K562 (cell line): Measurements from ENCODE around the gene CHD6. TPM values are rescaled to one million over a fixed set of nuclear protein-coding genes. Genes with fewer than 3 reads are reported as not detected.

ENCODE experiments used
- ATAC-seq: fragments of 200-7000 bp; cut with Tn5 transposase; 3 replicates; pipeline ENCODE4 v1.9.1; 2020; ENCODE audit warnings: moderate library complexity
- BruUV-seq: library from RNA; stranded (reverse); fragments of 400-500 nt; replicated peaks from 2 replicates; lab custom pipeline; 2021; lab: Mats Ljungman, UMichigan
- CTCF ChIA-PET: fragments of 300-600 bp; formaldehyde crosslinking; extraction: SDS; loops from one replicate; lab custom pipeline; 2021; ENCODE audit warnings: low intra/inter-chr PET ratio; lab: Yijun Ruan, JAX
- POLR2A ChIA-PET: fragments of 300-600, 350-650 bp; sonication (Branson Sonifier 250); formaldehyde crosslinking; extraction: SDS; loops from one replicate; lab custom pipeline; 2021; ENCODE audit warnings: antibody characterized with exemption, inconsistent platforms; lab: Yijun Ruan, JAX
- DNase-seq, 4 experiments: peaks; one replicate each; pipeline versions ENCODE4 v3.0.0 to v3.0.0-alpha.2; 2011 to 2018; ENCODE audit warnings: low spot score in 3 of 4, mixed read lengths in 3 of 4; ENCODE audit errors: extremely low read depth in 1 of 4
- FAIRE-seq: peaks from 2 replicates; lab custom pipeline; 2011; peaks lifted over from hg19 to GRCh38; lab: Jason Lieb, UNC
- H2AFZ ChIP-seq: 2 replicates; pipeline ENCODE4 v1.6.0; 2011; ENCODE audit warnings: low read depth, low read length, control low read depth, inconsistent platforms
- H3K27ac ChIP-seq: fragments of 200-600 bp; 3 replicates; pipeline ENCODE4 v1.8.0; 2011; ENCODE audit warnings: low read depth, mild to moderate bottlenecking, control low read depth, inconsistent platforms, low read length, moderate library complexity, mixed read lengths; ENCODE audit errors: extremely low read depth
- H3K27me3 ChIP-seq, 2 experiments: fragments of 300-600 bp in 1 of 2; 2 replicates in 1 of 2; 3 replicates in 1 of 2; pipeline versions ENCODE4 v1.6.0 to v1.8.0; 2011; ENCODE audit warnings: inconsistent platforms in 2 of 2, low read length in 2 of 2, mild to moderate bottlenecking in 1 of 2, mixed read lengths in 1 of 2, moderate library complexity in 1 of 2; ENCODE audit not compliant: control insufficient read depth in 2 of 2, insufficient read depth in 2 of 2
- H3K36me3 ChIP-seq: fragments of 300-600 bp; 3 replicates; pipeline ENCODE4 v1.8.0; 2011; ENCODE audit warnings: mild to moderate bottlenecking, low read length, inconsistent platforms; ENCODE audit not compliant: control insufficient read depth, insufficient read depth
- H3K4me1 ChIP-seq, 2 experiments: fragments of 200-600 bp in 1 of 2; replicated peaks in 1 of 2; 2 replicates in 1 of 2; 3 replicates in 1 of 2; pipeline versions ENCODE4 v1.5.1 to v1.8.0; 2011; ENCODE audit warnings: inconsistent platforms in 2 of 2, low read length in 2 of 2, mild to moderate bottlenecking in 1 of 2, mixed read lengths in 1 of 2, moderate library complexity in 1 of 2; ENCODE audit not compliant: control insufficient read depth in 2 of 2, insufficient read depth in 2 of 2
- H3K4me2 ChIP-seq: 2 replicates; pipeline ENCODE4 v1.6.1; 2011; ENCODE audit warnings: low read length, control low read depth, inconsistent platforms, mixed read lengths; ENCODE audit not compliant: insufficient read depth
- H3K4me3 ChIP-seq: fragments of 200-600 bp; sonication (generic), shearing (Covaris generic); 2 replicates; pipeline ENCODE4 v1.5.1; 2016; ENCODE audit warnings: control low read depth, inconsistent platforms
- H3K79me2 ChIP-seq: fragments of 200-600 bp; 3 replicates; pipeline ENCODE4 v1.8.0; 2011; ENCODE audit warnings: low read length, inconsistent platforms; ENCODE audit not compliant: control insufficient read depth, insufficient read depth
- H3K9ac ChIP-seq, 2 experiments: 2 replicates each; pipeline versions ENCODE4 v1.6.0 to v1.6.1; 2011; ENCODE audit warnings: low read depth in 2 of 2, low read length in 2 of 2, control low read depth in 1 of 2, inconsistent platforms in 1 of 2, mild to moderate bottlenecking in 1 of 2, mixed read lengths in 1 of 2; ENCODE audit not compliant: insufficient read depth in 1 of 2
- H3K9me1 ChIP-seq: one replicate; pipeline ENCODE4 v1.6.0; 2011; ENCODE audit warnings: inconsistent platforms, mild to moderate bottlenecking, low read length, moderate library complexity; ENCODE audit not compliant: control insufficient read depth, insufficient read depth
- H3K9me3 ChIP-seq: replicated peaks from 2 replicates; pipeline ENCODE4 v1.5.1; 2011; ENCODE audit warnings: low read depth, low read length, inconsistent platforms; ENCODE audit not compliant: control insufficient read depth, insufficient read depth
- H4K20me1 ChIP-seq: replicated peaks from 2 replicates; pipeline ENCODE4 v1.6.1; 2011; ENCODE audit warnings: low read length, inconsistent platforms, mixed read lengths; ENCODE audit not compliant: control insufficient read depth, insufficient read depth
- ADNP ChIP-seq: fragments of 200-800 bp; sonication (Bioruptor generic); IDR thresholded peaks from 2 replicates; pipeline ENCODE4 v1.6.1; 2016; ENCODE audit warnings: missing genetic modification characterization, missing compliant biosample characterization
- AFF1 ChIP-seq, 2 experiments: fragments of 450-650 bp; IDR thresholded peaks; 2 replicates each; pipeline ENCODE4 v1.6.1; 2018; ENCODE audit warnings: mild to moderate bottlenecking in 2 of 2, low read depth in 1 of 2; ENCODE audit not compliant: partially characterized antibody in 2 of 2
- BCOR ChIP-seq: fragments of 450-650 bp; IDR thresholded peaks from 2 replicates; pipeline ENCODE4 v1.6.1; 2016
- CEBPB ChIP-seq: fragments of 450-650 bp; IDR thresholded peaks from 2 replicates; pipeline ENCODE4 v1.6.1; 2016; ENCODE audit warnings: missing genetic modification characterization, missing compliant biosample characterization
- DNMT1 ChIP-seq: fragments of 450-650 bp; IDR thresholded peaks from 2 replicates; pipeline ENCODE4 v1.6.1; 2016; ENCODE audit warnings: antibody characterized with exemption, mild to moderate bottlenecking
- ELK1 ChIP-seq: sonication (generic); formaldehyde crosslinking; IDR thresholded peaks from 2 replicates; pipeline ENCODE4 v1.8.1; 2022; ENCODE audit warnings: missing genetic modification reagents
- HDAC6 ChIP-seq: IDR thresholded peaks from 2 replicates; pipeline ENCODE4 v1.6.1; 2012; ENCODE audit warnings: low read depth, mild to moderate bottlenecking, control low read depth, inconsistent platforms, low read length, moderate library complexity
- RAD21 ChIP-seq, 2 experiments: fragments of 250-450 bp in 1 of 2; fragments of 450-650 bp in 1 of 2; sonication (Bioruptor Pico) in 1 of 2; formaldehyde crosslinking in 1 of 2; IDR thresholded peaks in 1 of 2; conservative IDR thresholded peaks in 1 of 2; 2 replicates each; pipeline versions ENCODE4 v1.4.0 to v1.8.0; 2020 to 2022; ENCODE audit warnings: mild to moderate bottlenecking in 2 of 2, moderate library complexity in 1 of 2
- SPI1 ChIP-seq: IDR thresholded peaks from 2 replicates; pipeline ENCODE4 v1.6.1; 2011; ENCODE audit warnings: low read depth, low read length, control low read depth, borderline replicate concordance
- STAT5B ChIP-seq: fragments of 250-450 bp; sonication (Bioruptor Pico); IDR thresholded peaks from 2 replicates; pipeline ENCODE4 v1.8.0; 2021; ENCODE audit warnings: mild to moderate bottlenecking, inconsistent platforms
- ZNF280A ChIP-seq: fragments of 450-650 bp; IDR thresholded peaks from 2 replicates; pipeline ENCODE4 v1.6.1; 2018; ENCODE audit warnings: mild to moderate bottlenecking, low read depth; ENCODE audit not compliant: partially characterized antibody
- ZNF384 ChIP-seq: IDR thresholded peaks from 2 replicates; pipeline ENCODE4 v1.6.1; 2012; ENCODE audit warnings: low read depth, low read length, improper control_type of control experiment
- WGBS: fragments of 100-300 bp; shearing (Covaris generic); methylation state at CpG from one replicate; pipeline ENCODE4 v1.1.6; 2016; ENCODE audit warnings: low coverage, mixed read lengths; ENCODE audit not compliant: insufficient coverage; ENCODE audit errors: missing lambda C conversion rate; 5-methylcytosine and 5-hydroxymethylcytosine counted together
- in situ Hi-C: fragments of 300-500 bp; cut with MboI; formaldehyde crosslinking; loops from 4 replicates; pipeline ENCODE4 v1.15.0; 2018; ENCODE audit warnings: inconsistent platforms, mixed read lengths
- intact Hi-C: fragments of 100-400 bp; cut with micrococcal nuclease; formaldehyde crosslinking; loops from 2 replicates; pipeline ENCODE4 v1.14.2; 2022
- polyA plus RNA-seq, 8 experiments: library from polyadenylated mRNA; depleted of rRNA in 4 of 8; stranded (reverse) in 5 of 8; unstranded in 3 of 8; fragments of >200 nt; fragmentation: Nextera tagmentation in 2 of 8; fragmentation: Illumina TruSeq in 1 of 8; extraction: Ambion mirVana in 2 of 8; extraction: Trizol in 1 of 8; gene quantifications; 2 replicates each; pipeline versions ENCODE4 v1.2.1 to v1.2.3, GENCODE V29; 2011 to 2014; ENCODE audit warnings: inconsistent platforms in 1 of 8, missing spikeins in 1 of 8
- total RNA-seq, 7 experiments: library from RNA; depleted of rRNA in 6 of 7; stranded (reverse); fragments of >200 nt in 6 of 7; fragmentation: Illumina TruSeq in 2 of 7; extraction: Trizol in 2 of 7; gene quantifications; 2 replicates each; pipeline versions ENCODE4 v1.2.1 to v1.2.3, GENCODE V29; 2011 to 2021; ENCODE audit warnings: low replicate concordance in 1 of 7
- TF ChIP-seq, protein P1 (sequence below): fragments of 200-800 bp; sonication (Bioruptor generic); IDR thresholded peaks from 2 replicates; pipeline ENCODE4 v1.6.1; 2017; ENCODE audit warnings: missing genetic modification characterization, missing compliant biosample characterization

CHD6 gene
- total and polyA plus RNA-seq, 9 of the 15 experiments (the other 6 are each of a cell fraction or from before 2014, with no cell fraction given), result 3.9 to 24.2 (median 12.8) TPM

DNA sequence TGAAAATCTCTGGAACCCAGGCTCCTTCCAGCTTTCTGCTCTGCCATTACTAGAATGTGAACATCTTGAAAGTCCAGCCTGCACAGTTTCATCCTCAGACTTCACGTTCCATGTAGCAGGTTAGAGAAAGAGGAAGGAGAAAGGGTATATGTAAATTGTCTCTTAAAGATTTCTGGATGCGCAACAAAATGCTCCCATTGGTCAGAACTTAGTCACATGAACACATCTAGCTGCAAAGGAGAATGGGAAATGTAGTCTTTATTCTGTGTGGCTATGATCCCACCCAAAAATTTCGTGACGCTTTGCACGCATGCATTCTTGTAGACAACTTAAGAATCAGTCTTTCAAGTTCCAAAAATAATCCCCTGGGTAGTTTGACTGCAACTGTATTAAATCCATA is 46.4 kb upstream of the CHD6 start (continued):
- TF ChIP-seq AFF1 (IDR thresholded peaks at IDR 0.05; ENCODE audit: low read depth in 1 of 2, partially characterized antibody in 2 of 2) (peak in 1 of 2 experiments; percentile 79), DNMT1 (no peak)

DNA sequence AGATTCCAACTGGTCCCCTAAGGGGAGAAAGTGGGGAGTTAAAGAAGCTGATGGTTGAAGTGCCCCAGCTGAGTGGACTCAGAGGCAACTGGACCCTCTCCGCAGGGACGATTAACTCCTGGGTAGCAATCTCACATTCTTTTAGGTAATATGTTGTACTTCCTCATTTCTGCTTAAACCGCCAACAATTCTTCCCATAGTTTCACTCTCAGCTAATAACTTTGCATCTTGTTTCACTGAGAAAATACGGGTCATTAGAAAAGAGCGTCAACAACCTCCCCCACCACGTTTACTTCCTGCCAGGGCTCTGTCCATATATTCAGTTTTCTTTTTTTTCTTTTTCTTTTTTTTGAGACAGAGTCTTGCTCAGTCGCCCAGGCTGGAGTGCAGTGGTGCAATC is 39.5 kb upstream of the CHD6 start:
- ChIA-PET POLR2A (interaction anchor here (0.6 to 0.9 kb wide), 3 partner anchors 10 to 320 kb away, joined by 3 read pairs; no protein-coding TSS in a partner anchor), CTCF (no interaction called here)
- H2AFZ ChIP-seq, result no peak overlapping the region; the same call in 1 of the 2 replicates
- WGBS, result 21% methylated on average over 7 of the region's 7 CpGs
- DNase-seq (no peak), ATAC-seq (peak; percentile 42; the same call in 1 of the 3 replicates), FAIRE-seq (no peak)
- no peak overlapping the region for H3K4me3 ChIP-seq
- no peak overlapping the region; the same call in 1 of the 2 replicates for H3K4me2 ChIP-seq
- no peaks in the 10 kb centered on the region for H4K20me1 ChIP-seq
- no TSS peak for BruUV-seq
- H3K79me2 ChIP-seq, result no peaks in the 10 kb centered on the region
- H3K4me1 ChIP-seq, result peaks cover 0 to 4% of the 10 kb centered on the region in 2 experiments; a peak in 2 of 5 replicates
- peaks cover 2 to 8% of the 10 kb centered on the region in 2 experiments; a peak in 3 of 5 replicates for H3K27me3 ChIP-seq
- H3K9ac ChIP-seq, result no peak overlapping the region
- intact Hi-C loops, result no loop called here
- H3K27ac ChIP-seq, result no peak overlapping the region
- in situ Hi-C loops, result no loop called here
- H3K9me1 ChIP-seq, result no peaks in the 10 kb centered on the region
- H3K36me3 ChIP-seq, result no peaks in the 10 kb centered on the region
- H3K9me3 ChIP-seq, result no peaks in the 10 kb centered on the region
- TF ChIP-seq ADNP, result no peak
- TF ChIP-seq ZNF280A, result no peak
- no peak for TF ChIP-seq HDAC6
- TF ChIP-seq STAT5B (CRISPR knock-in tag), result no peak
- TF ChIP-seq ELK1 (CRISPR knock-in tag), result no peak
- TF ChIP-seq BCOR, result no peak
- TF ChIP-seq SPI1, result peak; percentile 53; the same call in 1 of the 2 replicates
- TF ChIP-seq, protein P1, sequence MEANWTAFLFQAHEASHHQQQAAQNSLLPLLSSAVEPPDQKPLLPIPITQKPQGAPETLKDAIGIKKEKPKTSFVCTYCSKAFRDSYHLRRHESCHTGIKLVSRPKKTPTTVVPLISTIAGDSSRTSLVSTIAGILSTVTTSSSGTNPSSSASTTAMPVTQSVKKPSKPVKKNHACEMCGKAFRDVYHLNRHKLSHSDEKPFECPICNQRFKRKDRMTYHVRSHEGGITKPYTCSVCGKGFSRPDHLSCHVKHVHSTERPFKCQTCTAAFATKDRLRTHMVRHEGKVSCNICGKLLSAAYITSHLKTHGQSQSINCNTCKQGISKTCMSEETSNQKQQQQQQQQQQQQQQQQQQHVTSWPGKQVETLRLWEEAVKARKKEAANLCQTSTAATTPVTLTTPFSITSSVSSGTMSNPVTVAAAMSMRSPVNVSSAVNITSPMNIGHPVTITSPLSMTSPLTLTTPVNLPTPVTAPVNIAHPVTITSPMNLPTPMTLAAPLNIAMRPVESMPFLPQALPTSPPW (CRISPR knock-in tag), result no peak
- TF ChIP-seq RAD21 (CRISPR knock-in tag; conservative IDR thresholded peaks at IDR 0.05 in 1 of 2, IDR thresholded peaks at IDR 0.05 in 1 of 2), result no peak
- no peak for TF ChIP-seq ZNF384
- TF ChIP-seq CEBPB (tag), result peak; percentile 43
